Measurements from ENCODE around the gene PTDSS2. TPM values are rescaled to one million over a fixed set of nuclear protein-coding genes. Genes with fewer than 3 reads are reported as not detected.

PTDSS2 gene
- total RNA-seq, 2 donors from 2014 or later = 26.8 to 32.5 TPM

DNA sequence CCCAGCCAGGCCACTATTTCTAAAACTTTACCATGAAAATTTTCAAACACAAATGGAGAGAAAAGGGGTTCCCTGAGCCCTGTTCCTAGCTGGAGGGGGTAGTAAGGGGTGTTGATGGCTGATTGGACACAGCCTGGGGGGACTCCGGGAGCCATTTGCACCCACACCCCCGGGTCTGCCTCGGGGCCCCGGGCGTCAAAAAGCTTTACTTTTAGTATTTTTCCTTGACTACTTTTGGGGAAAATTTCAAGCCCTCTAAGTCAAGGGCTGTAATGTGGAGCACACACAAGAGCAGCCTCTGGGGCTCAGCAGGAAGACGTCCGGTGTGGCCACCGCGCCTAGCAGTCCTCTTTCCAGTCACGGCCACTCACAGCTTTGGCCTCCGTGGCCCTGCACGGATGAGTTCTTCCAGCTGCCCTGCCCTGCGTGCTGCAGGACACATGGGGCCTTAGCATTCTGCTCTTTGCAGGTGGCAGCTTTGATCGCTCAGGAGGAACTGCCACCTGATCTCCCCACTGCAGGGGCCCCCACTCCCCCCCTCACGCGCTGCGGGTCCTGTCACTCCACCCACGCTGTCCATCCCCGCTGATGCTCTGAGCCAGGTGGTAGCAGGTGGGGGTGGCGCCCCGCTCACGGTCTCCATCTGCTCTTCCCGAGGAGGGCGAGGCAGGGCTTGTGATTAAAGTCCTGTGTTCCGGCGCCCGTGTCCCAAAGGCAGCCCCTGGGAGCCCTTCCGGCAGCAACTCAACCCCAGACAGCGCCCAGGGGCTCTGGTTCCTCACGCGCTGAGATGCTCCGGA, 42.5 kb downstream of the PTDSS2 start:
- Histone ChIP-seq H3K4me1 (no peaks in the 10 kb centered on the region), H3K36me3 (peaks cover 63% of the 10 kb centered on the region), H3K27me3 (no peaks in the 10 kb centered on the region), H3K4me3 (no peak overlapping the region), H3K9me3 (no peaks in the 10 kb centered on the region), H3K27ac (no peak overlapping the region)
- TF ChIP-seq, protein P1, sequence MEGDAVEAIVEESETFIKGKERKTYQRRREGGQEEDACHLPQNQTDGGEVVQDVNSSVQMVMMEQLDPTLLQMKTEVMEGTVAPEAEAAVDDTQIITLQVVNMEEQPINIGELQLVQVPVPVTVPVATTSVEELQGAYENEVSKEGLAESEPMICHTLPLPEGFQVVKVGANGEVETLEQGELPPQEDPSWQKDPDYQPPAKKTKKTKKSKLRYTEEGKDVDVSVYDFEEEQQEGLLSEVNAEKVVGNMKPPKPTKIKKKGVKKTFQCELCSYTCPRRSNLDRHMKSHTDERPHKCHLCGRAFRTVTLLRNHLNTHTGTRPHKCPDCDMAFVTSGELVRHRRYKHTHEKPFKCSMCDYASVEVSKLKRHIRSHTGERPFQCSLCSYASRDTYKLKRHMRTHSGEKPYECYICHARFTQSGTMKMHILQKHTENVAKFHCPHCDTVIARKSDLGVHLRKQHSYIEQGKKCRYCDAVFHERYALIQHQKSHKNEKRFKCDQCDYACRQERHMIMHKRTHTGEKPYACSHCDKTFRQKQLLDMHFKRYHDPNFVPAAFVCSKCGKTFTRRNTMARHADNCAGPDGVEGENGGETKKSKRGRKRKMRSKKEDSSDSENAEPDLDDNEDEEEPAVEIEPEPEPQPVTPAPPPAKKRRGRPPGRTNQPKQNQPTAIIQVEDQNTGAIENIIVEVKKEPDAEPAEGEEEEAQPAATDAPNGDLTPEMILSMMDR (IDR thresholded peaks at IDR 0.05) = no peak
- no peak for DNase-seq (ENCODE audit: low spot score)

DNA sequence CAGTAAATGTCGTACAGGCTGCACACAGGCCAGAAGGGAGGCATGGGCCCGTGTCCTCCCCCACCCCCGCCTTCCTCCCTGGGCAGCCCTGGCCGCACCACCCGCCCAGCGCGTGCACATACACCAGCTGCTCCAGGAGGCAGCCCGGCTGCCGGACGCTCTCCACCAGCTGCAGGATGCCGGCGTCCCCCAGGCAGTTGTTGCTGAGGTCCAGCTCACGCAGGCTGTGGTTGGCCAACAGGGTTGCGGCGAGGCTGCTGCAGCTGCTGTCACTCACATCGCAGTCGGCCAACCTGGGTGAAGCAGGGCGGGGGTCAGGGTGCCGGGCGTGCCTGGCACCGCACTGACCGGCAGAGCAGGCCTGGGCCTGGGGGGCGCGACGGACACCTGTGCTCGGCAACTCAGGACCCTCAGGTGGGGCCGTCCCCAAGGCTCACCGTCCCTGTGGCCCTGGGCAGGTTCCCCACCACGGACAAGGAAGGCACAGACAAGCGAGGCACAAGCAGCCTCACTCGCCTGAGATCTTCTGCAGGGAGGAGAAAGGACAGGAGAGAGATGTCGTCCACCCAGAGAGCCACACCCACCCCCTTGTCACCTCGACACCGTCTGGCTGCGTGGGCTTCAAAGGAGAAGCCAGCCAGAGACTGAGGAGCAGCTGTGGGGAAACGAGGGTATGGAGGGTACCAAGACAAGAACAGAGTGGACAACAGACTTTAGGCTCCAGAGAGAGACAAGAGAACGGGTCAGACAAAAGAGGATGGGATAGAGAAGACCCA, 44.9 kb downstream of the PTDSS2 start:
- H3K9me3 ChIP-seq = no peaks in the 10 kb centered on the region
- no peak for DNase-seq (ENCODE audit: low spot score)
- H3K27ac ChIP-seq = no peak overlapping the region
- no peak overlapping the region for H3K4me3 ChIP-seq
- no peaks in the 10 kb centered on the region for H3K27me3 ChIP-seq
- H3K36me3 ChIP-seq = peaks cover 79% of the 10 kb centered on the region
- H3K4me1 ChIP-seq = peaks cover 0 to 9% of the 10 kb centered on the region in 2 donors
- TF ChIP-seq, protein P1 (IDR thresholded peaks at IDR 0.05) = no peak

DNA sequence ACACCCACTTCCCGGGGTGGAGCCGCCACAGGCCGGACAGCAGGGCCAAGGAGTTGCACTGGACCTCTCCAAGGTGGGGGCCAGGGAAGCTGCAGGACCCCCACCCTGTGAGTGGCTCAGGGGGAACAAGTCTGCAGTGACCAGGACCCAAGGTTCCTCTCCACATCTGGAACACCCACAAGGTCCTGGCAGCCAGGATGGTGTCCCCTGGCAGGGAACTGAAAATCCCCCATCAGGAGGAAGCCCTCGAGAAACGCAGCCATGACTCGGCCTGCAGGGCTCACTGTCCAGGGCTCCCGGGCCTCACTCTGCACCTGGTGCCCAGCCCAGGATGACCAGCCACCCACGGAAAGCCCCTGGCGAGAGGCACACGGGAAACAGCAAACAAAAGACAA, 45.5 kb downstream of the PTDSS2 start:
- H3K4me1 ChIP-seq = peaks cover 0 to 14% of the 10 kb centered on the region in 2 donors
- no peak for DNase-seq (ENCODE audit: low spot score)
- H3K9me3 ChIP-seq = no peaks in the 10 kb centered on the region
- H3K27me3 ChIP-seq = no peaks in the 10 kb centered on the region
- H3K27ac ChIP-seq = no peak overlapping the region
- H3K36me3 ChIP-seq = peaks cover 79% of the 10 kb centered on the region
- no peak overlapping the region for H3K4me3 ChIP-seq
- TF ChIP-seq, protein P1 (IDR thresholded peaks at IDR 0.05) = no peak

DNA sequence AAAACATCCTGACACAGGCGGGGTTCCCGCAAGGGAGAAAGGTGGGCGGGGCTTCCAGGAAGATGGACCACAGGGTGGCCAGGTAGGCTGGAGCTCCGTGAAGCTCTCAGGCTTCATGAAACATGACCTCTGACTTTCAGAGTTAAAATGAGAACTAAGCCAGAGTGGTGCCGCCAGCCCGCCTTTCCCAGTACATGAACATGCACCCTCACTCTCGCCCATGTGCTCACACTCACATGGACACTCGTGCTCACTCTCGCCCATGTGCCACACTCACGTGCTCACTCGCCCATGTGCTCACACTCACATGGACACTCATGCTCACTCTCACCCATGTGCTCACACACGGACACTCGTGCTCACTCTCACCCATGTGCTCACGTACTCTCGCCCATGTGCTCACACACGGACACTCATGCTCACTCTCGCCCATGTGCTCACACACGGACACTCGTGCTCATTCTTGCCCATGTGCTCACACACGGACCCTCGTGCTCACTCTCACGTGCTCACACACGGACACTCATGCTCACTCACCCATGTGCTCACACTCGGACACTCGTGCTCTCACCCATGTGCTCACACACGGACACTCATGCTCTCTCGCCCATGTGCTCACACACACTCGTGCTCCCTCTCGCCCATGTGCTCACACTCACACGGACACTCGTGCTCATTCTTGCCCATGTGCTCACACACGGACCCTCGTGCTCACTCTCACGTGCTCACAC, 46.9 kb downstream of the PTDSS2 start:
- TF ChIP-seq, protein P1 (IDR thresholded peaks at IDR 0.05) = no peak
- H3K27ac ChIP-seq = no peak overlapping the region
- no peaks in the 10 kb centered on the region for H3K27me3 ChIP-seq
- H3K9me3 ChIP-seq = no peaks in the 10 kb centered on the region
- H3K4me1 ChIP-seq = peaks cover 0 to 24% of the 10 kb centered on the region in 2 donors
- H3K4me3 ChIP-seq = no peak overlapping the region
- peaks cover 85% of the 10 kb centered on the region for H3K36me3 ChIP-seq
- no peak for DNase-seq (ENCODE audit: low spot score)

DNA sequence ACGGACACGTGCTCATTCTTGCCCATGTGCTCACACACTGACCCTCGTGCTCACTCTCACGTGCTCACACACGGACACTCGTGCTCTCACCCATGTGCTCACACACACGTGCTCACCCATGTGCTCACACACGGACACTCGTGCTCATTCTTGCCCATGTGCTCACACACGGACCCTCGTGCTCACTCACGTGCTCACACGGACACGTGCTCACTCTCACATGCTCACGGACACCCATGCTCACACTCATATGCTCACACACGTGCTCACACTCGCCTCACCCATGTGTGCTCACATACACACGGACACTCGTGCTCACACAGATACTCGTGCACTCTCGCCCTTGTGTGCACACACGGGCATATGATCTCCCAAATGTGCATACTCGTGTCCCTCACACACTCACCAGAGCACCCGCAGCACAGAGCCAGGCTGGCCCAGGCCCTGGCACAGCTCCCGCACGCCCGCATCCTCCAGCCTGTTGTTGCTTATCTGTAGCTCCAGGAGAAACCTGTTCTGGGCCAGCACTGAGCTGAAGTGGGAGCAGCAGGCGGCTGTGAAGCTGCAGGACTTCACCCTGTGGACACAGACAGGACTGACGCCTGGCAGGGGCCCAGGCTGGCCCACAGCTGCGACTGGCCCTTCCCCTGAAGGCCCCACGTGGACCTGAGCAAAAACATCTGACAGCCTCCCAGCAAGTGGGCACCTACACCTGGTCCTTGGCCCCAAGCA, 47.7 kb downstream of the PTDSS2 start:
- Histone ChIP-seq H3K27ac (peak overlapping the region; percentile 100), H3K36me3 (peaks cover 85% of the 10 kb centered on the region), H3K27me3 (no peaks in the 10 kb centered on the region), H3K4me1 (peaks cover 0 to 31% of the 10 kb centered on the region in 2 donors), H3K4me3 (no peak overlapping the region), H3K9me3 (no peaks in the 10 kb centered on the region)
- DNase-seq (ENCODE audit: low spot score) = no peak
- TF ChIP-seq, protein P1 (IDR thresholded peaks at IDR 0.05) = no peak

Data from right atrium auricular region (tissue), 2 donors.